Stimulated activated CD8-positive, alpha-beta memory T cell treated with anti-CD3 and anti-CD28 coated beads, Interleukin-12 subunit alpha, Interleukin-12 subunit beta, amount 100 ng/mL, for 24 hours (primary cell): ENCODE data around the gene RBBP4.
"Not testable (repeated sequence)": the region's sequence is repeated elsewhere in the genome, so short reads cannot be mapped to it uniquely, and the experiment has no call there.

Source experiments
- DNase-seq: peaks from one replicate; pipeline ENCODE4 v3.0.0-alpha.2; 2020; ENCODE audit errors: extremely low read depth

The RBBP4 gene

GRCh38 chr1:32639489-32640075, 11.4 kb upstream of the RBBP4 start:
- DNase-seq: no peak

DNA sequence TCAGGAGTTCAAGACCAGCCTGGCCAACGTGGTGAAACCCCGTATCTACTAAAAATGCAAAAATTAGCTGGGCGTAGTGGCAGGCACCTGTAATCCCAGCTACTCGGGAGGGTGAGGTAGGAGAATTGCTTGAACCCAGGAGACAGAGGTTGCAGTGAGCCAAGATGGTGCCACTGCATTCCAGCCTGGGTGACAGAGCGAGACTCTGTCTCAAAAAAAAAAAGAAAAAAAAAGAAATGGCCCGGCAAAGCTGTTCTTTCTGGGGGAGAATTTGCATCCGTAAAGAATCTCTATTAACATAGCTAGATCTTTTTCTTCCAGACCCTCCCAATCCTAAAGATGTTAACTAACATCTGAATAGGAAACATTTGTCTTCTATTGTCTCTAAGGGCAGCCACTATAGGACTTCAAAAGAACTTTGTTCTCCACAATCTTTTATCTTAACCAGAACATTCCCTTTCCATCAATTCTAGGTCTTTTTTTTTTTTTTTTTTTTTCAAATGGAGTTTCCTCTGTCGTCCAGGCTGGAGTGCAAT, 8.6 kb upstream of the RBBP4 start:
- not testable (repeated sequence) for DNase-seq

DNA sequence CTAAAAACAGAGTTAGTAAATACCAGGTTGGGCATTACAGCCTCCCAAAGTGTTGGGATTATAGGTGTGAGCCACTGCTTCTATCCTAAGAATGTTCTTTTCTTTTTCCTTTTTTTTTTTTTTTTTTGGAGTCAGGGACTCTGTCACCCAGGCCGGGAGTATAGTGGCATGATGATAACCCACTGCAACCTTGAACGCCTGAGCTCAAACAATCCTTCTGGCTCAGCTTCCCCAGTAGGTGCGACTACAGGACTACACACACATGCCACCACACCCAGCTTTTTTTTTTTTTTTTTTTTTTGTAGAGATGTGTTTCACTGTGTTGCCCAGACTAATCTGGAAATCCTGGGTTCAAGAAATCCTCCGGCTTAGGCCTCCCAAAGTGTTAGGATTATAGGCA, 6.6 kb upstream of the RBBP4 start:
- DNase-seq: no peak

GRCh38 chr1:32647308-32648134, 3.5 kb upstream of the RBBP4 start:
- DNase-seq: no peak

DNA sequence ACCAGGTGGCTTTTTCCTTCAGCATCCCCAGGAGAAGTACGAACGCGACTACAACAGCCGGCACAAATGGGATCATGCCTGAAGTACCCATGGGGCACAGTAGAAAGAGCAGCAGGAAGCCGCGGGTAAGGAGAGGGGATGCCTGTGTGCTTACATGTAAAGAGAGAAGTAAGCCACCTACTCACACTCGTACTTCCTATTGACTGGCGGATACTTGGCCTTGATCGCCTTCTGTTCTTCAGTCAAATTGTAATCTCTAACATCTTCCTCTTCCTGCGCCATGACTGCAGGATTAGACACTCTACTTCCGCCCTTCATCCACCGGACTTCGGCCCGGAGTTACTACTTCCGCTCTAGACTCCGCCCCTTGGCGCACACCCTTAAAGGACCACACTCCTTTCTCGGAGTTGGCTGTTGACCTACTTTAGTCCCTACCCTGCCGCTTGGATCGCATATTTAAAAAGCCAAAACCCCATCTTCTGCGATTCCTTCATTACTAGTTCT, 708 bp upstream of the RBBP4 start, which contains the start of gene ZBTB8OS:
TSS of gene ZBTB8OS (minus strand) at position 303 of the 504 bp plus-strand sequence. CDS start at position 282, 21 bp downstream.
- peak; percentile 69 for DNase-seq

DNA sequence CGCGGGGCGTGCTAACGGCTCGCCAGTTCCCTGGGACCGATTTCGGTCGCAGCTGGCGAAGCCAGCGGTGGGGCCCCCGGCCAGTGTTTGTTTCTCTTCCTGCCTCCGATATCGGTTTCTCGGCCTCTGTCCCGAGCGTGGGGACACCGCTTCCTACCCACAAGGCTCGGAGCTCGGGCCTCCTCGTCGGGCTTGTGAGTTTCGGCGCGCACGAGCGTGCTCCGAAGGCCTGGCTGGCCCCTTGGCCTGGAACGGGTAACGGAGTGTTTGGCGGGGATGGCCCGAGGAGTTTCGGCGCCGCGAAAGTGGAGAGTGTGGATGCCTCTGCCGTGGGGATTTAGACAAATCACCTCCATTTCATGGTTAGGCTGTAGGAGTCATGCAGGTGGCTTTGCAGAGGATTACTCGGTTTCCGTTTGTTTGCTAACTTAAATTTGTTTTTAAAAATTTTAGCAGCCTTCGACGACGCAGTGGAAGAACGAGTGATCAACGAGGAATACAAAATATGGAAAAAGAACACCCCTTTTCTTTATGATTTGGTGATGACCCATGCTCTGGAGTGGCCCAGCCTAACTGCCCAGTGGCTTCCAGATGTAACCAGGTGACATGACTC, 559 bp downstream of the RBBP4 start:
- no peak for DNase-seq

DNA sequence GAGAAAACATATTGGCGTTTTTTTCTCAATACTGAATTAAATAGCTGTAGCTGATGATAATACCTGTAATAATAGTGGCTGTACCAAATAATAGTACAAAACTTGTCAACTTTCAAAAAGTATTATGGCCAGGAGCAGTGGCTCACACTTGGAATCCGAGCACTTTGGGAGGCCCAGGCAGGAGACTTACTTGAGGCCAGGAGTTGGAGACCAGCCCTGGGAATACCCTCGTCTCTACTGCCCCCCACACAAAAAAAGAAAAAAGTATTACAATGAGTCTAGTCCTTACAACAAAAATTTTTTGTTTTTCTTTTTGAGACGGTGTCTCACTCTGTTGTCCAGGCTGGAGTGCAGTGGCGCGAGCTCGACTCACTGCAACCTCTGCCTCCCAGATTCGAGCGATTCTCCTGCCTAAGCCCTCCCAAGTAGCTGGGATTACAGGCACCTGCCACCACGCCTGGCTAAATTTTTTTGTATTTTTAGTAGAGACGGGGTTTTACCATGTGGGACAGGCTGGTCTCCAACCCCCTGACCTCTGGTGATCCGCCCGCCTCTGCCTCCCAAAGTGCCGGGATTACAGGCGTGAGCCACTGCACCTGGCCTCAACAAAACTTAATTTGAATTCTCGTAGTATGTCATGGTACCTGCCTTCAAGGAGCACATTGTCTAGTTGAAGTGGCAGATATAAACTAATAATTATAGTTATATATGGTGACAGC, 1.4 kb downstream of the RBBP4 start:
- no peak for DNase-seq

DNA sequence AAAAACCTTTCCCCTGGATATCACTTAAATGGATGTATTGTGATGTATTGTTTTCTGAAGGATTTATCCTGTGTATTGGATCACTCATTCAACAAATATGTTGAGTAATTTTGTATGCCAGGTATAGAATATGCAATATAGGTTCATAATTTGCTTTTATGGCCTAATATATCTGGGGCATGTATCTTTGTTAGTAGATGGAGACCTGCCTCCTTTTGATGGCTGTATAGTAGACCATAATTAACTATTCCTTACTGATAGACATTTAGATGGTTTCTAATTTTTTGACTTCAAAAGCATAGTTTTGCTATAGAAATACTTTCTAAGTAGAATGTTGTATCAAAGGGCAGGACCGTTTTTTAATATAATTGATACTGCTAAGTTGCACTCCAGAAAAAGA, 8.6 kb downstream of the RBBP4 start:
- DNase-seq: no peak

DNA sequence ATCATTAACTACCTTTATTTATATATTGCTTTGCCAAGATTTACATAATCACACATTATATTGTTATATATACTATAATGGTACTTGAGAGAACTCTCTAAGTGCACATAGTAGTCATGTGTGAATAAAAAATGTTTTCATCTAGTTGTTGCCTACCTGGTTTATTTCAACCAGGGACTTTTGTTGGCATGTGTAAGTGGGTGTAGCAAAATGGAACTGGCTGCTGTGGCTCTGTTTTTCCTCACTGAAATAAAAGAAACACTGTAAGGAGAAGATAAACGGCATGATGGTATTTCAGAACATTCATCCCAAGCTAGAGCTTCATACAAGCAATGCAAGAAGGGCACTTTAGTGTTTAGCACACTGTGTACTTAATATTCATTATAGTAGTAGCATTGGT, 14.9 kb downstream of the RBBP4 start:
- no peak for DNase-seq

DNA sequence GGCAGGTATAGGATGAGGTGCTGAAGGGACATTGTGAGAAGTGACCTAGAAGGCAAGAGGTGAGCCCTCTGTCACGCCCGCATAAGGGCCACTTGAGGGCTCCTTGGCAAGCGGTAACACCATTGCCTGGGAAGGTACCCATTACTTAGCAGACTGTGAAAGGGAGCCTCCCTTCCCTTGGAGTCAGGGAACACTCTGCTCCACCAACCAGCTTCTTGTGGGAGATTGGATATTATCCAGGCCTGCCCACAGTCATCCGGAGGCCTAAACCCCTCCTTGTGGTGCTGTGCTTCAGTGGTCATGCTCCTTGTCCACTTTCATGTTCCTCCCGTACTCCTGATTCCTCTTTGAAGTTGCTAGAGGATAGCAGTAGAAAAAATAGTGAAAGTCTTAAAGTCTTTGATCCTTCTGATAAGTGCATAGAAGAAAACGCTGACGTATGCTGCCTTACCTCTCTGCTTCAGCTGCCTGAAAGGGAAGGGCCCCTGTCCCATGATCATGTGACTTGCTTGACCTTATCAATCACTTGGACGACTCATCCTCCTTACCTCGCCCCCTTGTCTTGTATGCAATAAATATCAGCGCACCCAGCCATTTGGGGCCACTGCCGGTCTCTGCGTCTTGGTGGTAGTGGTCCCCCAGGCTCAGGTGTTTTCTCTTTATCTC, 16.0 kb downstream of the RBBP4 start:
- DNase-seq: no peak

DNA sequence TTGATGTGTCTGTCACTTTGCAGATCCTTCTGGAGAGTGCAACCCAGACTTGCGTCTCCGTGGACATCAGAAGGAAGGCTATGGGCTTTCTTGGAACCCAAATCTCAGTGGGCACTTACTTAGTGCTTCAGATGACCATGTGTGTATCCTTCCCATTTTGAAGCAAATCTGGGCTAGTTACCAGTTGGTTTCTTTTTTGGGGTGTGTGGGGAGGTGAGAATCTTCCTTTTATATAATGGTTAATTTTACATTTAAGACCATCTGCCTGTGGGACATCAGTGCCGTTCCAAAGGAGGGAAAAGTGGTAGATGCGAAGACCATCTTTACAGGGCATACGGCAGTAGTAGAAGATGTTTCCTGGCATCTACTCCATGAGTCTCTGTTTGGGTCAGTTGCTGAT, 17.7 kb downstream of the RBBP4 start:
- not testable (repeated sequence) for DNase-seq

- no peak for DNase-seq
These were observed 25.9 kb downstream of the RBBP4 start for GRCh38 chr1:32676945-32677344.

GRCh38 chr1:32679993-32680392, 29.0 kb downstream of the RBBP4 start:
- DNase-seq: not testable (repeated sequence)

GRCh38 chr1:32680642-32681041, 29.6 kb downstream of the RBBP4 start:
- no peak for DNase-seq

GRCh38 chr1:32681509-32681908, 30.5 kb downstream of the RBBP4 start:
- no peak for DNase-seq

- DNase-seq: no peak
These were observed 31.0 kb downstream of the RBBP4 start for GRCh38 chr1:32681999-32682398.

- DNase-seq: no peak
These were observed 32.4 kb downstream of the RBBP4 start for GRCh38 chr1:32683397-32683796.

GRCh38 chr1:32684167-32684811, 33.3 kb downstream of the RBBP4 start:
- no peak for DNase-seq

DNA sequence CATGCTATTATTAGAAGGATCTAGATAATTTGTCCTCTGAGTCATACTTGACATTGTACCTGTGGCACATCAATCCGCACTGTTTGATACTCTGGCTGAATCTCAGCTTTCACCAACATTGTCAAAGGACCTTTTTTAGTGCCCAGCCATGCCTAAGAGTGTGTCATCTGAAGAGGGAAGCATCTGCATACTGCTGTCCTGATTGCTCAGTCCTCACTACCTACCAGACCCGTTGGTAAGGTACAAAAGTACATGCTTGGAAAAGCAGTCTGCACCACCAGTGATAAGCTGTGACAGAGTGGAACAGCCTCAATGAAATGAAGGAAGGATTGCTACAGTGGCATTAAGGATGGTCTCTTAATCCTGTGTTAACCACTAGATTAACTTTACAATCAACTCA, 34.5 kb downstream of the RBBP4 start:
- no peak for DNase-seq

- no peak for DNase-seq
These were observed 35.4 kb downstream of the RBBP4 start for GRCh38 chr1:32686387-32686786.
